Effector memory CD4-positive, alpha-beta T cell (primary cell): ENCODE results near the gene TMEM222.

ENCODE experiments used
- DNase-seq, 3 donors: peaks; one replicate each; pipeline ENCODE4 v3.0.0-alpha.2; 2020
- H3K27ac ChIP-seq: 2 replicates; pipeline ENCODE4 v1.7.0; 2013; ENCODE audit warnings: mild to moderate bottlenecking, low read length, moderate library complexity; ENCODE audit not compliant: insufficient read depth, poor library complexity, severe bottlenecking
- H3K27me3 ChIP-seq: replicated peaks from 2 replicates; pipeline ENCODE4 v1.7.0; 2013; ENCODE audit warnings: mild to moderate bottlenecking, low read length; ENCODE audit not compliant: insufficient read depth, control insufficient read depth, poor library complexity, severe bottlenecking
- H3K36me3 ChIP-seq: 2 replicates; pipeline ENCODE4 v1.7.0; 2013; ENCODE audit warnings: mild to moderate bottlenecking, low read length, moderate library complexity; ENCODE audit not compliant: control insufficient read depth, insufficient read depth
- H3K4me1 ChIP-seq: 2 replicates; pipeline ENCODE4 v1.7.0; 2013; ENCODE audit warnings: low read length, mild to moderate bottlenecking; ENCODE audit not compliant: control insufficient read depth, insufficient read depth, poor library complexity, severe bottlenecking
- H3K4me3 ChIP-seq: 2 replicates; pipeline ENCODE4 v1.7.0; 2013; ENCODE audit warnings: low read length, low read depth, mild to moderate bottlenecking; ENCODE audit not compliant: insufficient read depth, poor library complexity, severe bottlenecking
- H3K9me3 ChIP-seq: 2 replicates; pipeline ENCODE4 v1.7.0; 2013; ENCODE audit warnings: mild to moderate bottlenecking, low read length, moderate library complexity; ENCODE audit not compliant: control insufficient read depth

Gene TMEM222

GRCh38 chr1:27293915-27294314, 28.0 kb upstream of the TMEM222 start:
- DNase-seq: no peak
- Histone ChIP-seq H3K27ac (no peak overlapping the region), H3K9me3 (no peaks in the 10 kb centered on the region), H3K4me3 (no peak overlapping the region), H3K36me3 (peaks cover 65% of the 10 kb centered on the region), H3K4me1 (no peaks in the 10 kb centered on the region), H3K27me3 (no peaks in the 10 kb centered on the region)

DNA sequence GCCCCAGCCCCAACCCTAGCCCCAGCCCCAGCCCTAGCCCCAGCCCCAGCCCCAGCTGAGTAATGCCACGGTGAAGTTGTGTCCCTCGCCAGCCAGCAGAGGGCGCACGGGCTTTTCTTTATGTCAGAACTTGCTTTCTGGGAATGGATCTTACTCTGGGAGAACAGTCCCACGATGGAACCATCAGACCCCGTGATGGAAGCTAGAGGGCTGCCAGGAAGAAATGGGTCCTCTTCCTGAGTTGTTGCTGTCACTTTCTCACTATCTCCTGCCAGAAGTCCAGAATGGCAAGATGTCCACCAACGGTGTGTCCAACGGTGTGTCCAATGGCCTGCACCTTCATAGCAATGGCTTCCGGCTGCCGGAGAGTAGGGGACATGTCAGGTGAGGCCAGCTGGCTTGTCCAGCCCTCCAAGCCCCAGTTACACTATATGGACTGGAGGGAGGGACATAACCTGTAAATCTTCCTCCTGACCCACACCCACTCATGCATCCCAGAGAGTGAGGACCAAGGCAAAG, 25.1 kb upstream of the TMEM222 start:
- Histone ChIP-seq H3K4me1 (no peaks in the 10 kb centered on the region), H3K27me3 (no peaks in the 10 kb centered on the region), H3K9me3 (no peaks in the 10 kb centered on the region), H3K36me3 (peaks cover 73% of the 10 kb centered on the region), H3K27ac (no peak overlapping the region), H3K4me3 (no peak overlapping the region)
- DNase-seq: peak; percentile 23 to 53 (median 41)

DNA sequence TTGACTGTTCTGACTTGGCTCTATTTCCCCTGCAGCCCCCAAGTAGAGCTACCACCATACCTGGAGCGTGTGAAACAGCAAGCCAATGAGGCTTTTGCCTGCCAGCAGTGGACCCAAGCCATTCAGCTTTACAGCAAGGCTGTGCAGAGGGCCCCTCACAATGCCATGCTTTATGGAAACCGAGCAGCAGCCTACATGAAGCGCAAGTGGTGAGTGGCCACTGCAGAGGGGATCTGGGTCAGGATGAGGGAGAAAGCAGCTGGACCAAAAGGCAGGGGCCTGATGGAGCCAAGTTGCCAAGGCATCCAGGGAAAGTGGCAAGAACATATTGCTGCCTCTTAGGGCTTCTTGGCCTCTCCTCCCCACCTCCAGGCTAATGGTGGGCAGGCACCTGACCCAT, 24.1 kb upstream of the TMEM222 start:
- no peaks in the 10 kb centered on the region for H3K27me3 ChIP-seq
- DNase-seq: no peak
- H3K4me3 ChIP-seq: no peak overlapping the region
- H3K36me3 ChIP-seq: peaks cover 69% of the 10 kb centered on the region
- H3K9me3 ChIP-seq: no peaks in the 10 kb centered on the region
- H3K27ac ChIP-seq: no peak overlapping the region
- H3K4me1 ChIP-seq: no peaks in the 10 kb centered on the region

DNA sequence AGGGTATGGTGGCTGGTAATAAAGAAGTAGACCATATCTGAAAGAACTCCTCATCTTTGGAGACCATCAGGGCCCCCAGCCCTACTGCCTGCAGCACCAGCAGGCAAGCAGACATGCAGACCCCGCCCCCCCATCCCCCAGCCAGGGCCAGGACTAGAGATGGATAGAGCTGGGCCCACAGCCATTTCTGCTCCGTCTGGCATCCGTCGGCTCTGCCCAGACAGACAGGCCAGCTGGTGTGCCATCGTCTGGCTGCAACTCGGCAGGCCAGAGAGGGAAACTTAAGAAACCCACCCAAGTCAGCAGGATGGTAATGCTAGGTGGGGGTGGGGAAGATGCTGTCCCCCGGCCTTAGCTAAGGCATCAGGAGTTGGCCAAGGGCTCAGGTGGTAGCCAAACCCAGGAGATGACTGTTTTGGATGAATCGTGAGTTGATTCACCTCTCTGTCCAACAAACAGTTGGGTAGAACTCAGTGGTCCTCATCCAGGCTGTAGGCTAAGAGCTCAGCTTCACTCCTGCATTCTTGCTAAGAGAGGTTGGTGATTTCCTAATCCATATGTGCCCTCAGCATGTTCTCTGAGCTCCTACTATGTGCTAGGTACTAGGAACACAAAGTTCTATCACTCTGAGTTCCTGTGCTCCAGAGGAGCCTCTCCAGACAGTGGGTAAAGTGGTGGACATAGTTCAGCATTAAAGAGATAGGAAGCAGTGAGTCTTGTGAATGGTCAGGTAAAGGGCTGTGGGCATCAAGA, 23.2 kb upstream of the TMEM222 start:
- Histone ChIP-seq H3K4me3 (no peak overlapping the region), H3K36me3 (peaks cover 69% of the 10 kb centered on the region), H3K4me1 (no peaks in the 10 kb centered on the region), H3K9me3 (no peaks in the 10 kb centered on the region), H3K27ac (no peak overlapping the region), H3K27me3 (no peaks in the 10 kb centered on the region)
- no peak for DNase-seq

DNA sequence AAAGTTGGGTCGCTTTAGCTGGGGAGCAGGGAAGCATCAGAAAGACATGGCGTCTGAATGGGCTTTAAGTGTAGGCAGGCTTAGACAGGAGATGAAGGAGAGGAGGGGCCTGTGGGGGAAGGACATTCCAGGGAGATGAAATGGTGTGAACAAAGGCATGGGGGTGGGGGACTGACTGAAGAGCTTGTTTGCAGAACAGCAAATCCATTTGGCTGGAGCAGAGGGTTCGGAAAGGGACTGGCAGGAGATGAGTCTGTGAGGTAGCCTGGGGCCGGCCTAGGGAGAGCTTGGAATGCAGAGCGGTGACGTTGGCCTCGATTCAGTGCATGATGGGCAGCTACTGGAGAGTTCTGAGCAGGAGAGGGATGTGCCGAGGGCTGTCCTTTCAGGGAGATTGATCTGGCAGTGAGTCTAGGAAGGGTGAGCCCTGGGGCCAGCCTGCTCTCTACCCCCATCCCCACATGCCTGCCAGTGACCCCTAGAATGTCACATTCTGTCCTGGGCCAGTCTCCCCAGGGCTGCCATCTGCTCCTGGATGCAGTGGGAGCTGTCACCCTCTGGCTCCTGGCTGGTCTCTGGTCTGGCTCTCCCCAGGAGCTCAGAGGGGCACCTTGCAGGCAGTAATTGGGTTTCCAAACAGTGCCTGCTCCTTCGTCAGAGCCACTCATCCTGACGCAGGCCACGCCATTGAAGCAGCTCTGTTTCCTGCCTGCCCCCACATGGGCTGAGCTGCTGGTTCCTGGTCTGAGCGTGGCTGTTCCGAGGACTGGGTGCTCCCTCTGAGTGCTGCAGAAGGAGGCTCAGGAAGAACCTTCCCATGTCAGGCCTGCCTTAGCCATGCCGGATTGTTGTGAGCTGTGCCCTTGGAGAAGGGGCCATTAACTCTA, 22.3 kb upstream of the TMEM222 start:
- H3K36me3 ChIP-seq: peaks cover 69% of the 10 kb centered on the region
- DNase-seq: no peak
- no peak overlapping the region for H3K4me3 ChIP-seq
- no peak overlapping the region for H3K27ac ChIP-seq
- no peaks in the 10 kb centered on the region for H3K9me3 ChIP-seq
- H3K27me3 ChIP-seq: no peaks in the 10 kb centered on the region
- no peaks in the 10 kb centered on the region for H3K4me1 ChIP-seq

DNA sequence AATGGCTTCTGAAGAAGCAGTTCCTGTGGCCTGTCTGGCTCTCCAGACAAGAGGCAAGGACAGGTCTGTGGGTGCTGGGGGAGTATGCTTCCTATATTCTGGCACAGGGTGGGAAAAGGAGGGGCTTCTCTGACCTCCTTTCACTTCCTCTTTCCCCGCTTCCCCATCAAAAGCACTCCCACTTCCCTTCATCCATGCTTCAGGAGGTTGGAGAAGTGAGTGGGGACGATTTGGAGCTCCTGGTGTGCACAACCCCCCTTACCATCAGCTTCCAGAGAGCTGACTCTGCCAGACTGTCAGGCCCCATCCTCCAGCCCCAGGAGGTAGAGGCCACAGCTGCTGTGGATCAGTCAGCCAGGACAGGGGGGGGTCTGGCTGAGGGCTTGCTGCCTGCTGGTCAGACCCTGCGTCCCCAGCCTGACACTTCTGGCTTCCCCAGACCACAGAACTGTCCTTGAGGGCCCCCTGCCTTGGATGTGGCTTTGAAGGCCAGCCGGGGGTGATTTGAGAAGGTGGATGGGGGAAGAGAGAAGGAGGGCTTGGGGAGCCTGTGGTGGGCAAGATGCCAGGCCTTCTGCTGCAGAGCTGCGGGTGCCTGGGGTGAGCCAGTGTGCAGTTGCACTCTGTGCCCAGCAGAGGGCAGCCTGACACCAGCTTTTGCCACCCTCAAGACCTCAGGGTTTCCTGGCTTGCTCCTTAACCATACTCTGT, 21.5 kb upstream of the TMEM222 start:
- Histone ChIP-seq H3K4me3 (no peak overlapping the region), H3K27me3 (no peaks in the 10 kb centered on the region), H3K36me3 (peaks cover 70% of the 10 kb centered on the region), H3K9me3 (no peaks in the 10 kb centered on the region), H3K4me1 (no peaks in the 10 kb centered on the region), H3K27ac (no peak overlapping the region)
- DNase-seq: peak; percentile 46 to 68 (median 59)

DNA sequence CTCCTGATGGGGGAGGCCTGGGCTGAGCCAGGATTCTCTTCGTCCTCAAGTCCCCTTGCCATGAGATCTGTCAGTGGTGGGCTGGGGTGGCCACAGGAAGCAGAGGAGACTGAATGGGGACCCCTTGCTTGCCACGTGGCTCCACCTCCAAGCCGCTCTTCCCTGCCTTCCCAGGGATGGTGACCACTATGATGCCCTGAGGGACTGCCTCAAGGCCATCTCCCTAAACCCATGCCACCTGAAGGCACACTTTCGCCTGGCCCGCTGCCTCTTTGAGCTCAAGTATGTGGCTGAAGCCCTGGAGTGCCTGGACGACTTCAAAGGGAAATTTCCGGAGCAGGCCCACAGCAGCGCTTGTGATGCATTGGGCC, 20.9 kb upstream of the TMEM222 start:
- Histone ChIP-seq H3K4me1 (no peaks in the 10 kb centered on the region), H3K9me3 (no peaks in the 10 kb centered on the region), H3K36me3 (peaks cover 70% of the 10 kb centered on the region), H3K27me3 (no peaks in the 10 kb centered on the region), H3K4me3 (no peak overlapping the region), H3K27ac (no peak overlapping the region)
- no peak for DNase-seq

- DNase-seq: no peak
- Histone ChIP-seq H3K4me3 (no peak overlapping the region), H3K4me1 (no peaks in the 10 kb centered on the region), H3K27ac (no peak overlapping the region), H3K9me3 (no peaks in the 10 kb centered on the region), H3K36me3 (peaks cover 67% of the 10 kb centered on the region), H3K27me3 (no peaks in the 10 kb centered on the region)
These were observed 20.3 kb upstream of the TMEM222 start for GRCh38 chr1:27301582-27302199.

DNA sequence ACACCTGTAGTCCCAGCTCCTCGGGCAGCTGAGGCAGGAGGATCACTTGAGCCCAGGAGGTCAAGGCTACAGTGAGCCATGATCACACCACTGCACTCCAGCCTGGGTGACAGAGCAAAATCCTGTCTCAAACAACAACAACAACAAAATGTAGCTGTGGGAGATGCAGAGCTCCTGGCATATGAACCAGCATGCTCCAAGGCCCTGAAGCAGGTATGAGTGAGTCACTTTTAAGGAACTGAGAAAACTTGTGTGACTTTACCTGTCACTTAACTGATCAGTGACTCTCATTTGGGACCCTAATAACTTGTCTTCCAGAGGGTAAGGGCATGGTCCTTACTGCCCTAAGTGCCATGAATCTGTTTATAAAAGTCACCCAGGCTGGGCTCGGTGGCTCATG, 19.4 kb upstream of the TMEM222 start:
- no peak for DNase-seq
- H3K4me3 ChIP-seq: no peak overlapping the region

More for the DNA sequence above, 19.4 kb upstream of the TMEM222 start:
- H3K27ac ChIP-seq: no peak overlapping the region
- H3K27me3 ChIP-seq: no peaks in the 10 kb centered on the region
- peaks cover 61% of the 10 kb centered on the region for H3K36me3 ChIP-seq
- H3K9me3 ChIP-seq: no peaks in the 10 kb centered on the region
- no peaks in the 10 kb centered on the region for H3K4me1 ChIP-seq
